A549 (cell line): ENCODE data around the gene MIS18BP1. TPM values are rescaled to one million over a fixed set of nuclear protein-coding genes. Genes with fewer than 3 reads are reported as not detected.
A peak's percentile ranks its signal among the peaks of the same experiment; 100 is the strongest.

Source experiments
- ATAC-seq, 2 experiments: fragments of 200-7000 bp in 1 of 2; fragments of >200 bp in 1 of 2; cut with Nextera tagmentation in 1 of 2; cut with Tn5 transposase in 1 of 2; 3 replicates each; pipeline versions ENCODE4 v1.8.0 to v1.9.1; 2018 to 2020; ENCODE audit warnings: mild to moderate bottlenecking in 1 of 2, moderate library complexity in 1 of 2
- CTCF ChIA-PET: fragments of 300-600 bp; sonication (Branson Sonifier 250); formaldehyde crosslinking; extraction: SDS; loops from one replicate; lab custom pipeline; 2021; ENCODE audit warnings: antibody characterized with exemption, inconsistent platforms; lab: Yijun Ruan, JAX
- POLR2A ChIA-PET: fragments of 350-600 bp; formaldehyde crosslinking; extraction: SDS; loops from one replicate; lab custom pipeline; 2021; ENCODE audit warnings: antibody characterized with exemption, inconsistent platforms; lab: Yijun Ruan, JAX
- DNase-seq, 2 experiments: peaks; one replicate each; pipeline versions ENCODE4 v3.0.0 to v3.0.0-alpha.2; 2011 to 2016; ENCODE audit warnings: low read depth in 1 of 2, low spot score in 1 of 2
- FAIRE-seq: peaks from 2 replicates; lab custom pipeline; 2011; peaks lifted over from hg19 to GRCh38; lab: Jason Lieb, UNC
- H3K27ac ChIP-seq, 2 experiments: fragments of >200 bp; sonication (Bioruptor Twin); formaldehyde crosslinking; 3 replicates each; pipeline ENCODE4 v1.5.1; 2016 to 2017
- H3K4me1 ChIP-seq: fragments of >200 bp; sonication (Bioruptor Twin); formaldehyde crosslinking; 3 replicates; pipeline ENCODE4 v1.6.1; 2016
- H3K4me2 ChIP-seq: fragments of >200 bp; sonication (Bioruptor Twin); formaldehyde crosslinking; 3 replicates; pipeline ENCODE4 v1.6.1; 2016
- H3K4me3 ChIP-seq: fragments of >200 bp; sonication (Bioruptor Twin); formaldehyde crosslinking; 3 replicates; pipeline ENCODE4 v1.5.1; 2016
- H3K9me3 ChIP-seq: fragments of >200 bp; sonication (Bioruptor Twin); formaldehyde crosslinking; 3 replicates; pipeline ENCODE4 v1.6.1; 2016
- EHMT2 ChIP-seq: fragments of 200-600 bp; sonication (generic); IDR thresholded peaks from 2 replicates; pipeline ENCODE4 v1.6.1; 2016; ENCODE audit warnings: antibody characterized with exemption, low read depth, mild to moderate bottlenecking, moderate library complexity
- GATA3 ChIP-seq: IDR thresholded peaks from 2 replicates; pipeline ENCODE4 v1.6.1; 2012; ENCODE audit warnings: borderline replicate concordance
- HEYL ChIP-seq: fragments of 250-450 bp; sonication (Bioruptor Pico); IDR thresholded peaks from 2 replicates; pipeline ENCODE4 v1.8.0; 2021; ENCODE audit warnings: mild to moderate bottlenecking, moderate library complexity
- HMGXB4 ChIP-seq: fragments of 250-450 bp; sonication (Bioruptor Pico); IDR thresholded peaks from 2 replicates; pipeline ENCODE4 v1.5.0; 2021; ENCODE audit warnings: mild to moderate bottlenecking, moderate library complexity, borderline replicate concordance
- HOXA7 ChIP-seq: fragments of 250-450 bp; sonication (Bioruptor Pico); IDR thresholded peaks from 2 replicates; pipeline ENCODE4 v1.5.0; 2020; ENCODE audit warnings: mild to moderate bottlenecking, moderate library complexity
- KDM5A ChIP-seq: fragments of 200-600 bp; sonication (generic); IDR thresholded peaks from 2 replicates; pipeline ENCODE4 v1.6.1; 2016; ENCODE audit warnings: antibody characterized with exemption, mild to moderate bottlenecking
- MAFK ChIP-seq: fragments of 450-650 bp; IDR thresholded peaks from 2 replicates; pipeline ENCODE4 v1.6.1; 2014; ENCODE audit not compliant: partially characterized antibody
- NFE2L2 ChIP-seq: fragments of 150-350 bp; conservative IDR thresholded peaks from 2 replicates; pipeline ENCODE4 v1.6.1; 2014; ENCODE audit warnings: low read length
- NR3C1 ChIP-seq: fragments of >200 bp; sonication (Bioruptor Twin); formaldehyde crosslinking; IDR thresholded peaks from 3 replicates; pipeline ENCODE4 v1.6.1; 2017
- RAD21 ChIP-seq, 2 experiments: fragments of >200 bp in 1 of 2; sonication (Bioruptor Twin) in 1 of 2; formaldehyde crosslinking in 1 of 2; IDR thresholded peaks in 1 of 2; conservative IDR thresholded peaks in 1 of 2; 2 replicates in 1 of 2; 3 replicates in 1 of 2; pipeline ENCODE4 v1.6.1; 2012 to 2018; ENCODE audit warnings: inconsistent platforms in 1 of 2
- REST ChIP-seq: fragments of 200-600 bp; sonication (generic); IDR thresholded peaks from 2 replicates; pipeline ENCODE4 v1.6.1; 2016; ENCODE audit warnings: antibody characterized with exemption, mild to moderate bottlenecking, moderate library complexity
- RNF2 ChIP-seq: fragments of 200-600 bp; sonication (generic); IDR thresholded peaks from 2 replicates; pipeline ENCODE4 v1.6.1; 2016; ENCODE audit warnings: low read depth, mild to moderate bottlenecking, antibody characterized with exemption, moderate library complexity, borderline replicate concordance
- SMC3 ChIP-seq: fragments of >200 bp; sonication (Bioruptor Twin); formaldehyde crosslinking; IDR thresholded peaks from 3 replicates; pipeline ENCODE4 v1.6.1; 2018; ENCODE audit warnings: inconsistent platforms
- SREBF2 ChIP-seq: fragments of 450-650 bp; IDR thresholded peaks from 2 replicates; pipeline ENCODE4 v1.6.1; 2014; ENCODE audit warnings: mild to moderate bottlenecking, moderate library complexity
- WGBS: methylation state at CpG from one replicate; pipeline ENCODE4 v1.1.6; 2017; ENCODE audit errors: missing lambda C conversion rate; 5-methylcytosine and 5-hydroxymethylcytosine counted together
- polyA plus RNA-seq, 4 experiments: library from polyadenylated mRNA; depleted of rRNA in 3 of 4; stranded (reverse); fragments of >200 nt; fragmentation: RNase III in 1 of 4; extraction: RNeasy Plus Mini Kit Qiagen cat#74134 plus additional on column Dnase treatment in 1 of 4; gene quantifications; 2 replicates in 3 of 4; 3 replicates in 1 of 4; pipeline ENCODE4 v1.2.3, GENCODE V29; 2011 to 2017
- TF ChIP-seq, protein P1 (sequence below): IDR thresholded peaks from 2 replicates; pipeline ENCODE4 v1.6.1; 2012
- TF ChIP-seq, protein P2 (sequence below): fragments of >200 bp; sonication (Bioruptor Twin); formaldehyde crosslinking; IDR thresholded peaks from 3 replicates; pipeline ENCODE4 v1.5.1; 2016
- TF ChIP-seq, protein P3 (sequence below): fragments of >200 bp; sonication (Bioruptor Twin); formaldehyde crosslinking; IDR thresholded peaks from 3 replicates; pipeline ENCODE4 v1.6.1; 2016

The MIS18BP1 gene
- polyA plus RNA-seq, 2 of the 4 experiments (the other 2 are of a cell fraction): 26.1 to 38.0 TPM

DNA sequence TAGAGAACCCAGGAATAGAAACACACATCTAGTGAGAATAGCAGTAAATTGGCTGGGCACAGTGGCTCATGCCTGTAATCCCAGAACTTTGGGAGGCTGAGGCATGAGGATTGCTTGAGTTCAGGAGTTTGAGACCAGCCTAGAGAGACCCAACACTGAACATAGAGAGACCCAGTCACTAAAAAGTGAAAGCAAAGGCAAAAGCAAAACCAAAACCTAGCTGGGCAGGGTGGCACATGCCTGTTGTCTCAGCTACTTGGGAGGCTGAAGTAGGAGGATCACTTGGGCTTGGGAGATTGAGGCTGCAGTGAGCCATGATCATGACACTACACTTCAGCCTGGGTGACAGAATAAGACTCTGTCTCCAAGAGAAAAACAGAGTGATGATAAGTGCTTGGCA lies 37.5 kb upstream of the MIS18BP1 start:
- TF ChIP-seq SREBF2: no peak
- TF ChIP-seq KDM5A: no peak
- no peak for TF ChIP-seq GATA3
- no peak for TF ChIP-seq HEYL (CRISPR knock-in tag)
- TF ChIP-seq RNF2: no peak
- TF ChIP-seq SMC3: no peak
- TF ChIP-seq EHMT2: no peak
- TF ChIP-seq MAFK: no peak
- no peak for TF ChIP-seq HMGXB4 (CRISPR knock-in tag)
- ChIA-PET POLR2A (no interaction called here), CTCF (interaction anchor here (1.2 to 1.7 kb wide), 2 partner anchors 22 to 59 kb away, joined by 3 to 6 read pairs; no protein-coding TSS in a partner anchor)
- no peak overlapping the region for H3K4me3 ChIP-seq
- FAIRE-seq (no peak), ATAC-seq (no peak), DNase-seq (no peak)
- H3K9me3 ChIP-seq: no peaks in the 10 kb centered on the region
- H3K4me1 ChIP-seq: no peaks in the 10 kb centered on the region
- H3K27ac ChIP-seq: no peak overlapping the region
- no peak overlapping the region for H3K4me2 ChIP-seq

DNA sequence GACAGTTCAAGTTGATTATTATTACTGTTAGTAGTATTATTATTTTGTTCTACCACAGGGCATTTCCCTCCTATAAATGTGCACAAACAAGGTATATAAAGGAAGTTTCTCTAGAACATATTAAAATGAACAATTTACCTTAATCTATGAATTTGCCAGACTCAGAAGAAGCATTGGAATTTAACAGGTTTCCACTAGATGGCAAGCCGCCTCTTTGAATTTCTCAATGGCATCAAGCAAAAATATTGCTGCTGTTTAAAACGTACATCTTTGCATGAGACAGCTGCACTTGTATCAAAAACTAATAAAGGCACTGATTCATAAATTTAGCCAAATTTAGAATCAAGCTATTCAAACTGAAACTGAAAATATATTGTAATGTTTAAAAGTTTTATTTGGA lies 34.6 kb upstream of the MIS18BP1 start:
- H3K27ac ChIP-seq: no peak overlapping the region
- POLR2A ChIA-PET: no interaction called here
- no peak overlapping the region for H3K4me3 ChIP-seq
- H3K4me2 ChIP-seq: no peak overlapping the region
- 40% methylated on average over 2 of the region's 2 CpGs for WGBS
- peak in 1 of 2 experiments; percentile 6 for DNase-seq
- FAIRE-seq: no peak
- TF ChIP-seq RAD21 (conservative IDR thresholded peaks at IDR 0.05 in 1 of 2, IDR thresholded peaks at IDR 0.05 in 1 of 2): peak; percentile 24 to 27; a peak in 1 of 5 replicates
- no peak for TF ChIP-seq NFE2L2
- TF ChIP-seq HOXA7 (CRISPR knock-in tag): no peak
- TF ChIP-seq, protein P1, sequence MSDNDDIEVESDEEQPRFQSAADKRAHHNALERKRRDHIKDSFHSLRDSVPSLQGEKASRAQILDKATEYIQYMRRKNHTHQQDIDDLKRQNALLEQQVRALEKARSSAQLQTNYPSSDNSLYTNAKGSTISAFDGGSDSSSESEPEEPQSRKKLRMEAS: no peak
- TF ChIP-seq, protein P2, sequence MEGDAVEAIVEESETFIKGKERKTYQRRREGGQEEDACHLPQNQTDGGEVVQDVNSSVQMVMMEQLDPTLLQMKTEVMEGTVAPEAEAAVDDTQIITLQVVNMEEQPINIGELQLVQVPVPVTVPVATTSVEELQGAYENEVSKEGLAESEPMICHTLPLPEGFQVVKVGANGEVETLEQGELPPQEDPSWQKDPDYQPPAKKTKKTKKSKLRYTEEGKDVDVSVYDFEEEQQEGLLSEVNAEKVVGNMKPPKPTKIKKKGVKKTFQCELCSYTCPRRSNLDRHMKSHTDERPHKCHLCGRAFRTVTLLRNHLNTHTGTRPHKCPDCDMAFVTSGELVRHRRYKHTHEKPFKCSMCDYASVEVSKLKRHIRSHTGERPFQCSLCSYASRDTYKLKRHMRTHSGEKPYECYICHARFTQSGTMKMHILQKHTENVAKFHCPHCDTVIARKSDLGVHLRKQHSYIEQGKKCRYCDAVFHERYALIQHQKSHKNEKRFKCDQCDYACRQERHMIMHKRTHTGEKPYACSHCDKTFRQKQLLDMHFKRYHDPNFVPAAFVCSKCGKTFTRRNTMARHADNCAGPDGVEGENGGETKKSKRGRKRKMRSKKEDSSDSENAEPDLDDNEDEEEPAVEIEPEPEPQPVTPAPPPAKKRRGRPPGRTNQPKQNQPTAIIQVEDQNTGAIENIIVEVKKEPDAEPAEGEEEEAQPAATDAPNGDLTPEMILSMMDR: peak; percentile 22; the same call in 2 of the 3 replicates
- no peak for TF ChIP-seq REST
- TF ChIP-seq, protein P3, sequence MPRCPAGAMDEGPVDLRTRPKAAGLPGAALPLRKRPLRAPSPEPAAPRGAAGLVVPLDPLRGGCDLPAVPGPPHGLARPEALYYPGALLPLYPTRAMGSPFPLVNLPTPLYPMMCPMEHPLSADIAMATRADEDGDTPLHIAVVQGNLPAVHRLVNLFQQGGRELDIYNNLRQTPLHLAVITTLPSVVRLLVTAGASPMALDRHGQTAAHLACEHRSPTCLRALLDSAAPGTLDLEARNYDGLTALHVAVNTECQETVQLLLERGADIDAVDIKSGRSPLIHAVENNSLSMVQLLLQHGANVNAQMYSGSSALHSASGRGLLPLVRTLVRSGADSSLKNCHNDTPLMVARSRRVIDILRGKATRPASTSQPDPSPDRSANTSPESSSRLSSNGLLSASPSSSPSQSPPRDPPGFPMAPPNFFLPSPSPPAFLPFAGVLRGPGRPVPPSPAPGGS: no peak
- no peak for TF ChIP-seq HMGXB4 (CRISPR knock-in tag)
- TF ChIP-seq NR3C1: no peak
- TF ChIP-seq, all 56 proteins: peak for 2
- Histone ChIP-seq H3K9me3 (no peaks in the 10 kb centered on the region), H3K4me1 (no peaks in the 10 kb centered on the region)
- CTCF ChIA-PET: no interaction called here
- ATAC-seq: no peak
